Amniotic epithelial cell (primary cell): ENCODE results near the gene KLK1.
"Not testable (repeated sequence)": the region's sequence is repeated elsewhere in the genome, so short reads cannot be mapped to it uniquely, and the experiment has no call there.

Source experiments
- DNase-seq: peaks from one replicate; pipeline ENCODE4 v3.0.0-alpha.2; 2010; ENCODE audit warnings: low read depth

The KLK1 gene

DNA sequence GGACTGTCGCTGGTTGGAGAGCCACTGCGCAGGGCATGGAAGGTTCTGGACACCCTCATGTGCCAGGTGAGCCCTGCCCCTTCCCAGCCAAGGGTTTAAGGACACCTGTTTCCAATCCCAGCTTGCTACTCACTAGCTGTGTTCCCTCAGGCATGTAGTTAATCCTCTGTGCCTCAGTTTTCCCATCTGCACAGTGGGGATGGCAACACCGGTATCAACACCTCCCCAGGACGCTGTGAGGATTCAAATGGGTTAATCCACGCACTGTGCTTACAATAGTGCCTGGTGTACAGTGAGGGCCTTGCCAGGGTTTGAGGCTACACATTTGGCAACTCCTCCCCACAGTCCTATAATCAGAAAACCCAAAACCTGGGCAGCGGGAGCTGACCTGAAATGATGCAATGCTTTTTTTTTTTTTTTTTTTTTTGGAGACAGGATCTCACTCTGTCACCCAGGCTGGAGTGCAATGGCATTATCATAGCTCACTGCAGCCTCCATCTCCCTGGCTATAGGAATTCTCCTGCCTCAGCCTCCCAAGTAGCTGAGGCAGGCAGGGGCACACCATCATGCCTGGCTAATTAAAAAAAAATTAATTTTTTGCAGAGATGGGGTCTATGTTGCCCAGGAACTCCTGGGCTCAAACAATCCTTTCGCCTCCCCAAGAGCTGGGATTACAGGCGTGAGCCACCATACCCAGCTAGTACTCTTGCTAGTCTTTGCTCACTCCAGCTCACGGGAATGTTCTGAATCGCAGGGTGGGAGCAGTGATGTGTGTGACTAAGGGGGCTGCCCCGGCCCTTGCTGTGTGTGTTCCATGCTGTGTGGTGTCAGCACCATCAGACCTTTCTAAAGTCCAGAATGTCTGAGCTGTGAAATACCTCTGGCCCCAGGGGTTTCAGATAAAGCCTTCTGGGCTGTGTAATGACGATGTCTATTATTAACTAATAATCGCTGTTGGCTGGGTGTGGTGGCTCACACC, 31.0 kb downstream of the KLK1 start:
- no peak for DNase-seq

GRCh38 chr19:50791594-50792271, 31.9 kb downstream of the KLK1 start:
- DNase-seq, result no peak

DNA sequence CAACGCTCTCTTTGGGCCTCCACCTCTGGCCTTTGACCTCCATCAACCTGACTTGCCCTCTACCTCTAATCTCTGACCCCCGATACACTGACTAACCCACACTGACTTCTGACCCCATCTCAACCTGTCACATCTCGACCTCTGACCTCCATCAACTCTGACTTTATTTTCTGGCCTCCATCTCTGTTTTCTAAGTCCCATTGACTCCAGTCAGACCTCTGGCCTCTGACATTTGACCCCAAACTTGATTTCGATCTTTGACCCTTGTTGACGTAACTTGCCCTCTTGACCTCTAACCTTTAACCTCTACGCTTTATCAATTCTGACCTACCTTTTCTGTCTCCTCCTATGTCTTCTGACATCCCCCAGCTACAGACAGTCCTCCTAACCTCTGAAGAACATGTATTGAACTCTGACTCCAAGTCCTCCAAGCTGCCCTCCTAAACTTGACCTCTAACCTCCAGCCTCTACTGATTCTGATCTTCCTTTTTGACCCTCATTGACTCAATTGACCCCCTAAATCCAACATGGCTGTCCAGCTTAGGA, 32.6 kb downstream of the KLK1 start:
- DNase-seq, result no peak

DNA sequence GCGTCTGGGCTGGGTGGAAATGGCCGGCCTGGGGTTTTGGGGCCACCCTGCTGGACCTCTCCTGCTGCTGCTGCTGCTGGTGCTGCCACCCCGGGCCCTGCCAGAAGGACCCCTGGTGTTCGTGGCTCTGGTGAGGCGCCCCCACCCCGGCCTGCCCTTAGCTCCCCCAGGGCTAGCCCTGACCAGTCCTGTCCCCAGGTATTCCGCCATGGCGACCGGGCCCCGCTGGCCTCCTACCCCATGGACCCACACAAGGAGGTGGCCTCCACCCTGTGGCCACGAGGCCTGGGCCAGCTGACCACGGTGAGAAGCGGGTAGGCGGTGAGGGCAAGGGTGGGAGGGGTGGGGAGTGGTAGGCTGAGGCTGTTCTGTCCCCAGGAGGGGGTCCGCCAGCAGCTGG, 33.2 kb downstream of the KLK1 start, which contains the start of gene ACP4:
Gene ACP4 (plus strand): TSS at position 20 of the 400 bp plus-strand sequence. CDS start 0 bp downstream, at position 20.
- no peak for DNase-seq

DNA sequence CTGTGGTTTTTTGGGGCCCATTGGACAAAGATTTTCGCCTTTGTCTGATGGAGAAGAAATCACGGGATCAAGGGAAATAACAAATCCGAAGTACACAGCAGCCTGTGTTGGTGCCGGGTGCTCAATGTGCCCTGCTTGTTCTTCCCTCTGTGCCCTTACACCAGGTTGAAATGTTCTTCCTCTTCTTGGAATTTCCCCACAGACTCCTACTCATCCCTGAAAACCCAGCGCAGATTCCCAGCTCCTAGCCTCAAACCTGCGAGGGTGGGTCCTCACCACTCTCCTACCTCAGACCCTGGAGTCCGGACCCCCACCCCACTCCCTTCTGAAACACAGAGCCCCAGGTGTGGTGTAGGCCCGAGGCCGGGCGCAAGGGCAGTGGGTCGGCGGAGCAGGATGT, 38.3 kb downstream of the KLK1 start:
- no peak for DNase-seq

- no peak for DNase-seq
Observed at GRCh38 chr19:50784710-50785109, 38.9 kb downstream of the KLK1 start.

- not testable (repeated sequence) for DNase-seq
Observed at GRCh38 chr19:50783848-50784152, 39.8 kb downstream of the KLK1 start.

- DNase-seq, result no peak
Observed at GRCh38 chr19:50780753-50781435, 42.7 kb downstream of the KLK1 start.

- no peak for DNase-seq
Observed at GRCh38 chr19:50779504-50780457, 43.8 kb downstream of the KLK1 start.

DNA sequence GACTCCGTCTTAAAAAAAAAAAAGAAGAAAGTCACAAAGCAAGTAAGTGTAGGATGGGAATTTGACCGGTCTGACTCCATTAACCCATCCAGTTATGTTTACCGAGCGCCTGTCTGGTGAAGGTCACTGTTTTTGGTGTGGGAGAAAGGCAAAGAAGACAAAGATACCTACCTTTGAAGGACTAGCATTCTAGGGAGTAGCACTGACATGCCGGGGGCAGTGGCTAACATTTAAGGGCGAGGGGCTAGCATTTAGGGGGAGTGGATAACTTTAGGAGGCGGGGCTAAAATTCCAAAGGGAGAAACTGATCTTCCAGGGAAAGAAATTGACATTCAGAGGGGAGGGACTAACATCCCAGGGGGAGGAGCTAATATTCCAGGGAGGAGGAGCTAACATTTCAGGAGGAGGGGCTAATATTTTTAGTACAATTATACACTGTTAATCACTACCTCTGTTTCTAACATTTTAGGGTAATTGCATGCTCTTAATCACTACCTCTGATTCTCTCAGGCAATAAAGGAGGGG, 44.6 kb downstream of the KLK1 start:
- DNase-seq, result no peak

- no peak for DNase-seq
Observed at GRCh38 chr19:50777830-50778303, 45.7 kb downstream of the KLK1 start.

DNA sequence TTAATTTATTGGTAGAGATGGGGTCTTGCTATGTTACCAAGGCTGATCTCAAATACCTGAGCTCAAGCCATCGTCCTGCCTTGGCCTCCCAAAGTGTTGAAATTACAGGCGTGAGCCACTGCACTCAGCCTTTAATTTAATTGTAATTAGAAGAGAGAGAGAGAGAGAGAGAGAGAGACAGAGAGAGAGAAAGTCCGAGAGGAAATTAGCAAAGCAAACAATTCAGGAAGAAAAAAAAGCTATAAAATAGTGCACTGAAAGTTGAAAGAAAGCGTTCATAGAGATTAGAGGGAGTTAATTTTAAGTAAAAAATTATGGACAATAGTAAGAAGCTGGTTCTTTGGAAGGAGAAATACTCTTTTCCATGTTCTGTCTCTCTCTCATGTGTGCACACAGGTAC, 46.3 kb downstream of the KLK1 start:
- no peak for DNase-seq

GRCh38 chr19:50776131-50776530, 47.5 kb downstream of the KLK1 start:
- no peak for DNase-seq

DNA sequence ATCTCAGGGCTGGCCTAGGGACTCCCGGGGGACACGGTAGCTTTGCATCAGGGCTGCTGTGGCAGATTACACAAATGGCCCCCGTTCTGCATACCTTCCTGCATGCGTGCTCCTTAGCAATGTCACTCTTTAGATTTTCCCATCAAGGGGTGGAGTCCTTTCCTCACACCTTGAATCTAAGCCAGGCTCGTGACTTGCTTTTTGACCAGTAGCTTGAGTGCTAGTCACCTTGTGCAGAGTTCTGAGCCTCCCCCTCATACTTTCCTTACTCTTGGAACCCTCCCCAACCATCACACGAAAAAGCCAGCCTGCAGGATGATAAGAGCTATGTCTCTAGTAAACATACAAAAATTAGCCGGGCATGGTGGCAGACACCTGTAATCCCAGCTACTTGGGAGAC, 50.1 kb downstream of the KLK1 start:
- DNase-seq, result not testable (repeated sequence)

GRCh38 chr19:50772912-50773311, 50.7 kb downstream of the KLK1 start:
- DNase-seq, result not testable (repeated sequence)

GRCh38 chr19:50772476-50772875, 51.1 kb downstream of the KLK1 start:
- DNase-seq, result peak; percentile 16

- no peak for DNase-seq
Observed at GRCh38 chr19:50770888-50771287, 52.7 kb downstream of the KLK1 start.

- DNase-seq, result not testable (repeated sequence)
Observed at GRCh38 chr19:50770164-50770563, 53.4 kb downstream of the KLK1 start, which contains the start of gene GPR32. Gene GPR32 (plus strand): TSS chr19:50770464. CDS start chr19:50770601, 137 bp downstream.
